Measurements from ENCODE around the gene RAB6B. TPM values are rescaled to one million over a fixed set of nuclear protein-coding genes. Genes with fewer than 3 reads are reported as not detected.

Gene RAB6B
- total and polyA plus RNA-seq, 2 of the 8 experiments (the other 6 are each of a cell fraction or from before 2014, with no cell fraction given) = 7.9 to 15.6 TPM

DNA sequence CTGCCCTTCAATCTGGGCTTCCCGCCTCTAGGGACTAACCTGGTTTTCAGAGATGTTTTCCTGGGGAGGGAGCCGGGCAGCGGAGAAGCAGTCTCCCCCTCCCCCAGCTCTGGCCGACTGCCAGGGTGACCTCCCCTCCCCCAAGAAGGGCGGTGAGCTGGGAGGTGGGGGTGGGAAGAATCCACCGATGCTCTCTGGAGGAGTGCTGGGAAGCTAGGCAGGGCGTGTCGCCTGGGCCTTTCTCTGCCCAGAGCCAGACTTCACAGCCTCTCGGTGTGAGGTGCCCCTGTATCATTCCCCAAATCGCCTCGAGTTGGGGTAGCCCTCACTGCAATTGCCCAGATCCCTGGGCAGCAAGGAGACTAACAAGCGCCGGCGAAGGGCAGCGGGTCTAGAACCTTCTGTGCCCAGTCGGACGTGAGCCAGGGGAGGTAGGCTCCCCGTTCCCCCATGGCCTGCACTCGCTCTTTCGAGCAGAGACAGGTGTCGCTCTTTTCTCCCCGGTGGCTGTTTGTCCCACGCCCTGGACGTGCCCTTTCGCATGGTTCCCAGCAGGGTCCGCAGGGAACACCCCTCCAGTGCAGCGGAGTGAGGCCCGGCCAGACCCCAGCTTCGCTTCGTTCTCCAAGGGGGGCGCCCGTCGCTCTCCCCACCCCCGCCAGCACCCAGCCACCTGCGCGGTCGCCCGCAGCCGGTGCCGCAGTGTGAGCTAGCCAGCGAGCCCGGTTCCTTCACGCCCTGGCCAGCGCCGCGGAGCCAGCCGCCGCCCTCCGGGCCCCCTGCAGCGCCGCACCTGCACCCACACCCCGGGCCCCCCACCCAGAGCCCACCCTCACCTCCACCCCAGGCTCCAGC lies 1.1 kb downstream of the RAB6B start (continued):
- TF ChIP-seq EGR1 (IDR thresholded peaks at IDR 0.05; ENCODE audit: borderline replicate concordance, low read depth, low read length) = peak; percentile 75
- no peak for TF ChIP-seq JUN (IDR thresholded peaks at IDR 0.05; ENCODE audit: low read depth, low read length)
- peak; percentile 14 for TF ChIP-seq SAP30 (IDR thresholded peaks at IDR 0.05; ENCODE audit: insufficient read depth, insufficient replicate concordance, low read length)
- peak; percentile 23; the same call in 1 of the 2 replicates for TF ChIP-seq CHD2 (IDR thresholded peaks at IDR 0.05; ENCODE audit: low read length)
- peak in 1 of 2 experiments; percentile 35; a peak in 1 of 4 replicates for TF ChIP-seq SIN3A (conservative IDR thresholded peaks at IDR 0.05 in 1 of 2, IDR thresholded peaks at IDR 0.05 in 1 of 2; ENCODE audit: low read depth in 1 of 2, low read length in 2 of 2)
- no peak for TF ChIP-seq SIRT6 (IDR thresholded peaks at IDR 0.05; ENCODE audit: low read length)
- TF ChIP-seq EZH2 (IDR thresholded peaks at IDR 0.05; ENCODE audit: low read depth, low read length, severe bottlenecking) = peak; percentile 22

Measured in H1 (cell line).